DMS 273 (cell line): ENCODE results near the gene HEPACAM.
A peak's percentile ranks its signal among the peaks of the same experiment; 100 is the strongest.

Experiments used
- DNase-seq: peaks from one replicate; lab custom pipeline; 2025; ENCODE audit not compliant: unreplicated experiment; lab: John Stamatoyannopoulos, UW

HEPACAM gene

GRCh38 chr11:124943741-124944140, 7.9 kb upstream of the HEPACAM start:
- no peak for DNase-seq

- no peak for DNase-seq
Measured at GRCh38 chr11:124943254-124943616, 7.4 kb upstream of the HEPACAM start.

GRCh38 chr11:124942466-124943253, 6.8 kb upstream of the HEPACAM start:
- DNase-seq, result no peak

- no peak for DNase-seq
Measured at GRCh38 chr11:124941703-124942102, 5.9 kb upstream of the HEPACAM start.

- DNase-seq, result no peak
Measured at GRCh38 chr11:124938970-124939369, 3.1 kb upstream of the HEPACAM start.

- no peak for DNase-seq
Measured at GRCh38 chr11:124938206-124938765, 2.4 kb upstream of the HEPACAM start.

GRCh38 chr11:124937336-124937935, 1.6 kb upstream of the HEPACAM start:
- DNase-seq, result no peak

- DNase-seq, result no peak
Measured at GRCh38 chr11:124934862-124935547, 842 bp downstream of the HEPACAM start.

- no peak for DNase-seq
Measured at GRCh38 chr11:124930799-124931198, 5.0 kb downstream of the HEPACAM start.

- DNase-seq, result no peak
Measured at GRCh38 chr11:124928942-124929665, 6.7 kb downstream of the HEPACAM start.

- no peak for DNase-seq
Measured at GRCh38 chr11:124923296-124923695, 12.6 kb downstream of the HEPACAM start.

- DNase-seq, result no peak
Measured at GRCh38 chr11:124922831-124923230, 13.0 kb downstream of the HEPACAM start.

- DNase-seq, result no peak
Measured at GRCh38 chr11:124920870-124921609, 14.8 kb downstream of the HEPACAM start.

GRCh38 chr11:124920356-124920755, 15.5 kb downstream of the HEPACAM start:
- DNase-seq, result peak; percentile 34

GRCh38 chr11:124919898-124920297, 15.9 kb downstream of the HEPACAM start:
- peak; percentile 90 for DNase-seq

GRCh38 chr11:124918950-124919349, 16.9 kb downstream of the HEPACAM start, which contains the start of gene HEPN1:
Gene HEPN1 (plus strand): TSS chr11:124919250.
- DNase-seq, result no peak

GRCh38 chr11:124917115-124917637, 18.7 kb downstream of the HEPACAM start:
- peak; percentile 93 for DNase-seq

GRCh38 chr11:124916370-124916710, 19.5 kb downstream of the HEPACAM start:
- DNase-seq, result no peak

- no peak for DNase-seq
Measured at GRCh38 chr11:124915541-124916369, 20.1 kb downstream of the HEPACAM start.
